K562 (cell line): ENCODE results near the gene DUSP10. TPM values are rescaled to one million over a fixed set of nuclear protein-coding genes. Genes with fewer than 3 reads are reported as not detected.

Experiments
- ATAC-seq: fragments of 200-7000 bp; cut with Tn5 transposase; 3 replicates; pipeline ENCODE4 v1.9.1; 2020; ENCODE audit warnings: moderate library complexity
- BruUV-seq: library from RNA; stranded (reverse); fragments of 400-500 nt; replicated peaks from 2 replicates; lab custom pipeline; 2021; lab: Mats Ljungman, UMichigan
- CTCF ChIA-PET: fragments of 300-600 bp; formaldehyde crosslinking; extraction: SDS; loops from one replicate; lab custom pipeline; 2021; ENCODE audit warnings: low intra/inter-chr PET ratio; lab: Yijun Ruan, JAX
- POLR2A ChIA-PET: fragments of 300-600, 350-650 bp; sonication (Branson Sonifier 250); formaldehyde crosslinking; extraction: SDS; loops from one replicate; lab custom pipeline; 2021; ENCODE audit warnings: antibody characterized with exemption, inconsistent platforms; lab: Yijun Ruan, JAX
- DNase-seq, 4 experiments: peaks; one replicate each; pipeline versions ENCODE4 v3.0.0 to v3.0.0-alpha.2; 2011 to 2018; ENCODE audit warnings: low spot score in 3 of 4, mixed read lengths in 3 of 4; ENCODE audit errors: extremely low read depth in 1 of 4
- FAIRE-seq: peaks from 2 replicates; lab custom pipeline; 2011; peaks lifted over from hg19 to GRCh38; lab: Jason Lieb, UNC
- H2AFZ ChIP-seq: 2 replicates; pipeline ENCODE4 v1.6.0; 2011; ENCODE audit warnings: low read depth, low read length, control low read depth, inconsistent platforms
- H3K27ac ChIP-seq: fragments of 200-600 bp; 3 replicates; pipeline ENCODE4 v1.8.0; 2011; ENCODE audit warnings: low read depth, mild to moderate bottlenecking, control low read depth, inconsistent platforms, low read length, moderate library complexity, mixed read lengths; ENCODE audit errors: extremely low read depth
- H3K27me3 ChIP-seq, 2 experiments: fragments of 300-600 bp in 1 of 2; 2 replicates in 1 of 2; 3 replicates in 1 of 2; pipeline versions ENCODE4 v1.6.0 to v1.8.0; 2011; ENCODE audit warnings: inconsistent platforms in 2 of 2, low read length in 2 of 2, mild to moderate bottlenecking in 1 of 2, mixed read lengths in 1 of 2, moderate library complexity in 1 of 2; ENCODE audit not compliant: control insufficient read depth in 2 of 2, insufficient read depth in 2 of 2
- H3K36me3 ChIP-seq: fragments of 300-600 bp; 3 replicates; pipeline ENCODE4 v1.8.0; 2011; ENCODE audit warnings: mild to moderate bottlenecking, low read length, inconsistent platforms; ENCODE audit not compliant: control insufficient read depth, insufficient read depth
- H3K4me1 ChIP-seq, 2 experiments: fragments of 200-600 bp in 1 of 2; replicated peaks in 1 of 2; 2 replicates in 1 of 2; 3 replicates in 1 of 2; pipeline versions ENCODE4 v1.5.1 to v1.8.0; 2011; ENCODE audit warnings: inconsistent platforms in 2 of 2, low read length in 2 of 2, mild to moderate bottlenecking in 1 of 2, mixed read lengths in 1 of 2, moderate library complexity in 1 of 2; ENCODE audit not compliant: control insufficient read depth in 2 of 2, insufficient read depth in 2 of 2
- H3K4me2 ChIP-seq: 2 replicates; pipeline ENCODE4 v1.6.1; 2011; ENCODE audit warnings: low read length, control low read depth, inconsistent platforms, mixed read lengths; ENCODE audit not compliant: insufficient read depth
- H3K4me3 ChIP-seq: fragments of 200-600 bp; sonication (generic), shearing (Covaris generic); 2 replicates; pipeline ENCODE4 v1.5.1; 2016; ENCODE audit warnings: control low read depth, inconsistent platforms
- H3K79me2 ChIP-seq: fragments of 200-600 bp; 3 replicates; pipeline ENCODE4 v1.8.0; 2011; ENCODE audit warnings: low read length, inconsistent platforms; ENCODE audit not compliant: control insufficient read depth, insufficient read depth
- H3K9ac ChIP-seq, 2 experiments: 2 replicates each; pipeline versions ENCODE4 v1.6.0 to v1.6.1; 2011; ENCODE audit warnings: low read depth in 2 of 2, low read length in 2 of 2, control low read depth in 1 of 2, inconsistent platforms in 1 of 2, mild to moderate bottlenecking in 1 of 2, mixed read lengths in 1 of 2; ENCODE audit not compliant: insufficient read depth in 1 of 2
- H3K9me1 ChIP-seq: one replicate; pipeline ENCODE4 v1.6.0; 2011; ENCODE audit warnings: inconsistent platforms, mild to moderate bottlenecking, low read length, moderate library complexity; ENCODE audit not compliant: control insufficient read depth, insufficient read depth
- H3K9me3 ChIP-seq: replicated peaks from 2 replicates; pipeline ENCODE4 v1.5.1; 2011; ENCODE audit warnings: low read depth, low read length, inconsistent platforms; ENCODE audit not compliant: control insufficient read depth, insufficient read depth
- H4K20me1 ChIP-seq: replicated peaks from 2 replicates; pipeline ENCODE4 v1.6.1; 2011; ENCODE audit warnings: low read length, inconsistent platforms, mixed read lengths; ENCODE audit not compliant: control insufficient read depth, insufficient read depth
- BMI1 ChIP-seq: fragments of 150-350 bp; IDR thresholded peaks from 2 replicates; pipeline ENCODE4 v1.6.1; 2014; ENCODE audit warnings: low read length
- MAZ ChIP-seq, 2 experiments: fragments of 450-650 bp in 1 of 2; sonication (generic) in 1 of 2; formaldehyde crosslinking; IDR thresholded peaks in 1 of 2; conservative IDR thresholded peaks in 1 of 2; 2 replicates each; pipeline versions ENCODE4 v1.4.0 to v1.5.0; 2020; ENCODE audit warnings: mild to moderate bottlenecking in 1 of 2, missing genetic modification reagents in 1 of 2
- RAD21 ChIP-seq, 2 experiments: fragments of 250-450 bp in 1 of 2; fragments of 450-650 bp in 1 of 2; sonication (Bioruptor Pico) in 1 of 2; formaldehyde crosslinking in 1 of 2; IDR thresholded peaks in 1 of 2; conservative IDR thresholded peaks in 1 of 2; 2 replicates each; pipeline versions ENCODE4 v1.4.0 to v1.8.0; 2020 to 2022; ENCODE audit warnings: mild to moderate bottlenecking in 2 of 2, moderate library complexity in 1 of 2
- STAT5A ChIP-seq: IDR thresholded peaks from 2 replicates; pipeline ENCODE4 v1.6.1; 2012; ENCODE audit warnings: low read length, inconsistent platforms, borderline replicate concordance
- ZNF79 ChIP-seq: fragments of 250-450 bp; sonication (Bioruptor Pico); IDR thresholded peaks from 2 replicates; pipeline ENCODE4 v1.4.0; 2020; ENCODE audit warnings: low read depth, mild to moderate bottlenecking, moderate library complexity
- WGBS: fragments of 100-300 bp; shearing (Covaris generic); methylation state at CpG from one replicate; pipeline ENCODE4 v1.1.6; 2016; ENCODE audit warnings: low coverage, mixed read lengths; ENCODE audit not compliant: insufficient coverage; ENCODE audit errors: missing lambda C conversion rate; 5-methylcytosine and 5-hydroxymethylcytosine counted together
- in situ Hi-C: fragments of 300-500 bp; cut with MboI; formaldehyde crosslinking; loops from 4 replicates; pipeline ENCODE4 v1.15.0; 2018; ENCODE audit warnings: inconsistent platforms, mixed read lengths
- intact Hi-C: fragments of 100-400 bp; cut with micrococcal nuclease; formaldehyde crosslinking; loops from 2 replicates; pipeline ENCODE4 v1.14.2; 2022
- polyA plus RNA-seq, 8 experiments: library from polyadenylated mRNA; depleted of rRNA in 4 of 8; stranded (reverse) in 5 of 8; unstranded in 3 of 8; fragments of >200 nt; fragmentation: Nextera tagmentation in 2 of 8; fragmentation: Illumina TruSeq in 1 of 8; extraction: Ambion mirVana in 2 of 8; extraction: Trizol in 1 of 8; gene quantifications; 2 replicates each; pipeline versions ENCODE4 v1.2.1 to v1.2.3, GENCODE V29; 2011 to 2014; ENCODE audit warnings: inconsistent platforms in 1 of 8, missing spikeins in 1 of 8
- total RNA-seq, 7 experiments: library from RNA; depleted of rRNA in 6 of 7; stranded (reverse); fragments of >200 nt in 6 of 7; fragmentation: Illumina TruSeq in 2 of 7; extraction: Trizol in 2 of 7; gene quantifications; 2 replicates each; pipeline versions ENCODE4 v1.2.1 to v1.2.3, GENCODE V29; 2011 to 2021; ENCODE audit warnings: low replicate concordance in 1 of 7
- TF ChIP-seq, protein P1 (sequence below): sonication (generic); formaldehyde crosslinking; IDR thresholded peaks from 2 replicates; pipeline ENCODE4 v1.9.0; 2022; ENCODE audit warnings: mild to moderate bottlenecking, missing genetic modification reagents
- TF ChIP-seq, protein P2 (sequence below), 3 experiments: IDR thresholded peaks in 2 of 3; conservative IDR thresholded peaks in 1 of 3; 2 replicates each; pipeline ENCODE4 v1.5.1; 2011 to 2012; ENCODE audit warnings: low read length in 3 of 3, mild to moderate bottlenecking in 3 of 3, control low read depth in 2 of 3, improper control_type of control experiment in 1 of 3, inconsistent platforms in 1 of 3, low read depth in 1 of 3, mixed read lengths in 1 of 3, moderate library complexity in 1 of 3; ENCODE audit not compliant: insufficient read depth in 2 of 3
- TF ChIP-seq, protein P3 (sequence below): fragments of 250-450 bp; sonication (Bioruptor Pico); IDR thresholded peaks from 2 replicates; pipeline ENCODE4 v1.5.1; 2021; ENCODE audit warnings: mild to moderate bottlenecking

The DUSP10 gene
- total and polyA plus RNA-seq, 9 of the 15 experiments (the other 6 are each of a cell fraction or from before 2014, with no cell fraction given), result 1.7 to 8.3 (median 6.1) TPM

DNA sequence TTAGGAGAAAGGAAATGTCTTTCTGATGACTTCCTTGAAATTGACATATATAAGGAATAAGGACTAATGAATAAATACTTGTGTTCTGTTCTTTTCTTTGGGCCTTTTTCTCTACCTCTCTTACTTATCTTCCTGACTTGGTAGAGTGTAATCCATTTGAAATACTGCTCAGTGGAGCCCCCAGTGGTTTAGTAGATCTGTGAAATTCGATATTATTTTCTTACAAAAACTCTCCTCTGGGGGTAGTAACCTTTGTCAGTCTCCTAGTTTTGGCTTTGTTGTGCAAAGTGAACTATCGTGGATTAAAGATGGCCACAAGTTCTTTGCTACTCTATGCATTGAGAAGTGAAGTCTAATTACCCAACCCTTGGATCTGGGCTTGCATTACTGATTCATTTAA lies 48.8 kb downstream of the DUSP10 start:
- ChIA-PET POLR2A (no interaction called here), CTCF (no interaction called here)
- Histone ChIP-seq H3K27ac (no peak overlapping the region), H3K4me3 (no peak overlapping the region), H3K79me2 (no peaks in the 10 kb centered on the region), H3K9me3 (no peaks in the 10 kb centered on the region), H3K36me3 (no peaks in the 10 kb centered on the region), H3K27me3 (no peaks in the 10 kb centered on the region), H3K9me1 (no peaks in the 10 kb centered on the region), H3K4me1 (peaks cover 0 to 4% of the 10 kb centered on the region in 2 experiments; a peak in 1 of 5 replicates), H2AFZ (0 out of 2 replicates have a peak overlapping the region, but pooled peaks have one; percentile 0), H3K9ac (no peak overlapping the region), H3K4me2 (no peak overlapping the region), H4K20me1 (no peaks in the 10 kb centered on the region)
- peak; percentile 71 for ATAC-seq
- peak in 2 of 4 experiments; percentile 23 to 26 for DNase-seq
- FAIRE-seq, result no peak
- 31% methylated on average over 2 of the region's 2 CpGs for WGBS
- intact Hi-C loops, result no loop called here
- in situ Hi-C loops, result no loop called here
- TF ChIP-seq STAT5A (no peak), ZNF79 (CRISPR knock-in tag) (peak; percentile 63), BMI1 (no peak), RAD21 (CRISPR knock-in tag; conservative IDR thresholded peaks at IDR 0.05 in 1 of 2, IDR thresholded peaks at IDR 0.05 in 1 of 2) (peak in 1 of 2 experiments; percentile 34; a peak in 2 of 4 replicates), MAZ (CRISPR knock-in tag; conservative IDR thresholded peaks at IDR 0.05 in 1 of 2, IDR thresholded peaks at IDR 0.05 in 1 of 2) (0 out of 4 replicates have a peak, but pooled peaks of 1 of the 2 experiments have one; percentile 14)
- TF ChIP-seq, protein P1, sequence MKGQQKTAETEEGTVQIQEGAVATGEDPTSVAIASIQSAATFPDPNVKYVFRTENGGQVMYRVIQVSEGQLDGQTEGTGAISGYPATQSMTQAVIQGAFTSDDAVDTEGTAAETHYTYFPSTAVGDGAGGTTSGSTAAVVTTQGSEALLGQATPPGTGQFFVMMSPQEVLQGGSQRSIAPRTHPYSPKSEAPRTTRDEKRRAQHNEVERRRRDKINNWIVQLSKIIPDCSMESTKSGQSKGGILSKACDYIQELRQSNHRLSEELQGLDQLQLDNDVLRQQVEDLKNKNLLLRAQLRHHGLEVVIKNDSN (CRISPR knock-in tag), result no peak
- TF ChIP-seq, protein P2, sequence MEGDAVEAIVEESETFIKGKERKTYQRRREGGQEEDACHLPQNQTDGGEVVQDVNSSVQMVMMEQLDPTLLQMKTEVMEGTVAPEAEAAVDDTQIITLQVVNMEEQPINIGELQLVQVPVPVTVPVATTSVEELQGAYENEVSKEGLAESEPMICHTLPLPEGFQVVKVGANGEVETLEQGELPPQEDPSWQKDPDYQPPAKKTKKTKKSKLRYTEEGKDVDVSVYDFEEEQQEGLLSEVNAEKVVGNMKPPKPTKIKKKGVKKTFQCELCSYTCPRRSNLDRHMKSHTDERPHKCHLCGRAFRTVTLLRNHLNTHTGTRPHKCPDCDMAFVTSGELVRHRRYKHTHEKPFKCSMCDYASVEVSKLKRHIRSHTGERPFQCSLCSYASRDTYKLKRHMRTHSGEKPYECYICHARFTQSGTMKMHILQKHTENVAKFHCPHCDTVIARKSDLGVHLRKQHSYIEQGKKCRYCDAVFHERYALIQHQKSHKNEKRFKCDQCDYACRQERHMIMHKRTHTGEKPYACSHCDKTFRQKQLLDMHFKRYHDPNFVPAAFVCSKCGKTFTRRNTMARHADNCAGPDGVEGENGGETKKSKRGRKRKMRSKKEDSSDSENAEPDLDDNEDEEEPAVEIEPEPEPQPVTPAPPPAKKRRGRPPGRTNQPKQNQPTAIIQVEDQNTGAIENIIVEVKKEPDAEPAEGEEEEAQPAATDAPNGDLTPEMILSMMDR (IDR thresholded peaks at IDR 0.05 in 2 of 3, conservative IDR thresholded peaks at IDR 0.05 in 1 of 3; ENCODE audit: insufficient read depth in 2 of 3, low read depth in 1 of 3, low read length in 3 of 3), result peak in 2 of 3 experiments; percentile 25 to 57; a peak in 2 of 6 replicates
- TF ChIP-seq, protein P3, sequence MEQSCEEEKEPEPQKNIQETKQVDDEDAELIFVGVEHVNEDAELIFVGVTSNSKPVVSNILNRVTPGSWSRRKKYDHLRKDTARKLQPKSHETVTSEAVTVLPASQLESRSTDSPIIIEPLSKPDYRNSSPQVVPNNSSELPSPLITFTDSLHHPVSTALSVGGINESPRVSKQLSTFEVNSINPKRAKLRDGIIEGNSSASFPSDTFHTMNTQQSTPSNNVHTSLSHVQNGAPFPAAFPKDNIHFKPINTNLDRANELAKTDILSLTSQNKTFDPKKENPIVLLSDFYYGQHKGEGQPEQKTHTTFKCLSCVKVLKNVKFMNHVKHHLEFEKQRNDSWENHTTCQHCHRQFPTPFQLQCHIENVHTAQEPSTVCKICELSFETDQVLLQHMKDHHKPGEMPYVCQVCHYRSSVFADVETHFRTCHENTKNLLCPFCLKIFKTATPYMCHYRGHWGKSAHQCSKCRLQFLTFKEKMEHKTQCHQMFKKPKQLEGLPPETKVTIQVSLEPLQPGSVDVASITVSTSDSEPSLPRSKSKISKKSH (CRISPR knock-in tag), result no peak
- no TSS peak for BruUV-seq
